ENCODE results near the gene ITPK1. TPM values are rescaled to one million over a fixed set of nuclear protein-coding genes. Genes with fewer than 3 reads are reported as not detected.

The ITPK1 gene
- polyA plus RNA-seq, 1 of the 3 experiments (the other 2 are of a cell fraction): 23.2 TPM

- no peaks in the 10 kb centered on the region for H3K9me3 ChIP-seq
- no peak for TF ChIP-seq YY1 (IDR thresholded peaks at IDR 0.05; ENCODE audit: low read depth)
- peak; percentile 23 for TF ChIP-seq CHD2 (IDR thresholded peaks at IDR 0.05; ENCODE audit: low read length, partially characterized antibody)
- no peak for TF ChIP-seq FOXJ3 (CRISPR knock-in tag; IDR thresholded peaks at IDR 0.05)
- TF ChIP-seq NRF1 (IDR thresholded peaks at IDR 0.05; ENCODE audit: low read depth, low read length): no peak
- no peak for TF ChIP-seq MEF2A (IDR thresholded peaks at IDR 0.05; ENCODE audit: borderline replicate concordance, low read depth)
- no peak for TF ChIP-seq MAX (IDR thresholded peaks at IDR 0.05; ENCODE audit: low read depth)
- TF ChIP-seq RXRA (IDR thresholded peaks at IDR 0.05; ENCODE audit: borderline replicate concordance, low read depth): no peak
- no peak for TF ChIP-seq POLR2AphosphoS5 (IDR thresholded peaks at IDR 0.05; ENCODE audit: low read depth, low read length)
- H3F3A ChIP-seq (replicated peaks; ENCODE audit: insufficient read depth): no peaks in the 10 kb centered on the region
- H3K9me2 ChIP-seq: no peaks in the 10 kb centered on the region
- H4K20me1 ChIP-seq (ENCODE audit: insufficient read depth): no peaks in the 10 kb centered on the region
- H3K27me3 ChIP-seq (ENCODE audit: insufficient read depth): no peaks in the 10 kb centered on the region
- WGBS (ENCODE audit: low lambda C conversion rate): 89% methylated on average over 11 of the region's 16 CpGs
- H3K4me1 ChIP-seq (ENCODE audit: control insufficient read depth in 1 of 2, insufficient read depth in 2 of 2, low read depth in 1 of 2, low read length in 1 of 2): peaks cover 0 to 41% of the 10 kb centered on the region in 2 experiments; a peak in 1 of 4 replicates
- no peaks in the 10 kb centered on the region for H3K79me2 ChIP-seq (ENCODE audit: insufficient read depth)
- ChIA-PET CTCF (interaction anchor here (1.0 to 4.8 kb wide), 4 partner anchors 8 to 57 kb away, joined by 3 to 19 read pairs (median 10); no protein-coding TSS in a partner anchor), POLR2A (interaction anchor here (0.7 to 2.4 kb wide), 12 partner anchors 8 to 249 kb away, joined by 3 to 11 read pairs (median 4); partner anchors contain the start of gene CHGA)
- H3K9ac ChIP-seq: no peak overlapping the region
- H3K4me3 ChIP-seq (ENCODE audit: low read depth in 2 of 2, low read length in 1 of 2): no peak overlapping the region
- H2AFZ ChIP-seq (ENCODE audit: low read depth): no peak overlapping the region
- peak overlapping the region in 1 of 2 experiments; percentile 60; a peak in 2 of 4 replicates for H3K27ac ChIP-seq (ENCODE audit: low read depth in 2 of 2, low read length in 1 of 2)
- no peak overlapping the region for H3K4me2 ChIP-seq
- H3K36me3 ChIP-seq (replicated peaks in 1 of 2; ENCODE audit: control insufficient read depth in 1 of 2, insufficient read depth in 2 of 2, low read length in 1 of 2): peaks cover 0 to 2% of the 10 kb centered on the region in 2 experiments
- no peak for DNase-seq
Observed at GRCh38 chr14:92937051-92937937, 178.4 kb downstream of the ITPK1 start.

- Histone ChIP-seq H3K9me3 (no peaks in the 10 kb centered on the region), H3K4me2 (no peak overlapping the region), H3K36me3 (replicated peaks in 1 of 2; ENCODE audit: control insufficient read depth in 1 of 2, insufficient read depth in 2 of 2, low read length in 1 of 2) (no peaks in the 10 kb centered on the region), H3K4me1 (ENCODE audit: control insufficient read depth in 1 of 2, insufficient read depth in 2 of 2, low read depth in 1 of 2, low read length in 1 of 2) (peaks cover 0 to 51% of the 10 kb centered on the region in 2 experiments; a peak in 1 of 4 replicates), H3F3A (replicated peaks; ENCODE audit: insufficient read depth) (no peaks in the 10 kb centered on the region), H3K27ac (ENCODE audit: low read depth in 2 of 2, low read length in 1 of 2) (peak overlapping the region in 1 of 2 experiments; percentile 40; a peak in 2 of 4 replicates), H3K4me3 (ENCODE audit: low read depth in 2 of 2, low read length in 1 of 2) (no peak overlapping the region), H3K9me2 (no peaks in the 10 kb centered on the region), H3K79me2 (ENCODE audit: insufficient read depth) (no peaks in the 10 kb centered on the region), H4K20me1 (ENCODE audit: insufficient read depth) (no peaks in the 10 kb centered on the region), H3K9ac (no peak overlapping the region), H3K27me3 (ENCODE audit: insufficient read depth) (no peaks in the 10 kb centered on the region), H2AFZ (ENCODE audit: low read depth) (no peak overlapping the region)
- TF ChIP-seq ELF1 (IDR thresholded peaks at IDR 0.05) (no peak), YY1 (IDR thresholded peaks at IDR 0.05; ENCODE audit: low read depth) (no peak), ZBTB33 (IDR thresholded peaks at IDR 0.05; ENCODE audit: borderline replicate concordance, low read depth) (no peak), POLR2AphosphoS5 (IDR thresholded peaks at IDR 0.05; ENCODE audit: low read depth, low read length) (no peak), TAF1 (IDR thresholded peaks at IDR 0.05; ENCODE audit: borderline replicate concordance, low read depth, low read length) (no peak), MEF2A (IDR thresholded peaks at IDR 0.05; ENCODE audit: borderline replicate concordance, low read depth) (no peak), RAD21 (IDR thresholded peaks at IDR 0.05; ENCODE audit: low read length) (no peak), EP300 (IDR thresholded peaks at IDR 0.05; ENCODE audit: borderline replicate concordance in 1 of 2, low read depth in 1 of 2, low read length in 1 of 2) (no peak), TCF12 (IDR thresholded peaks at IDR 0.05) (no peak), SMC3 (IDR thresholded peaks at IDR 0.05; ENCODE audit: low read depth, low read length) (no peak), GATA2 (CRISPR knock-in tag; IDR thresholded peaks at IDR 0.05) (no peak)
- TF ChIP-seq, protein P1, sequence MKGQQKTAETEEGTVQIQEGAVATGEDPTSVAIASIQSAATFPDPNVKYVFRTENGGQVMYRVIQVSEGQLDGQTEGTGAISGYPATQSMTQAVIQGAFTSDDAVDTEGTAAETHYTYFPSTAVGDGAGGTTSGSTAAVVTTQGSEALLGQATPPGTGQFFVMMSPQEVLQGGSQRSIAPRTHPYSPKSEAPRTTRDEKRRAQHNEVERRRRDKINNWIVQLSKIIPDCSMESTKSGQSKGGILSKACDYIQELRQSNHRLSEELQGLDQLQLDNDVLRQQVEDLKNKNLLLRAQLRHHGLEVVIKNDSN (IDR thresholded peaks at IDR 0.05; ENCODE audit: borderline replicate concordance, low read depth): no peak
- CTCF ChIA-PET: interaction anchor here (1.9 to 4.8 kb wide), 3 partner anchors 16 to 55 kb away, joined by 7 to 19 read pairs (median 16); no protein-coding TSS in a partner anchor
- WGBS (ENCODE audit: low lambda C conversion rate): 100% methylated on average over 1 of the region's 11 CpGs
- POLR2A ChIA-PET: interaction anchor here (0.8 to 5.3 kb wide), 13 partner anchors 9 to 203 kb away, joined by 3 to 141 read pairs (median 6); partner anchors contain the start of gene CHGA
- DNase-seq: no peak
Observed at GRCh38 chr14:92936085-92936484, 179.6 kb downstream of the ITPK1 start.

All from SK-N-SH (cell line).